DOHH2 (cell line): ENCODE measurements around the gene SMAP2.

Experiments used
- H3F3A ChIP-seq: fragments of 200-600 bp; sonication (generic), shearing (Covaris generic); 2 replicates; pipeline ENCODE4 v1.6.0; 2016; ENCODE audit warnings: antibody characterized with exemption, mild to moderate bottlenecking; ENCODE audit not compliant: control insufficient read depth, insufficient read depth
- H3K27ac ChIP-seq: fragments of 200-600 bp; sonication (generic); 2 replicates; pipeline ENCODE4 v1.5.1; 2014; ENCODE audit warnings: low read depth, mild to moderate bottlenecking, low read length, moderate library complexity
- H3K27me3 ChIP-seq: fragments of 200-600 bp; sonication (generic); 2 replicates; pipeline ENCODE4 v1.6.1; 2014; ENCODE audit warnings: mild to moderate bottlenecking, low read length, mixed read lengths; ENCODE audit not compliant: control insufficient read depth
- H3K36me3 ChIP-seq: fragments of 200-600 bp; sonication (generic); 2 replicates; pipeline ENCODE4 v1.6.1; 2014; ENCODE audit warnings: mild to moderate bottlenecking, low read length, moderate library complexity, mixed read lengths; ENCODE audit not compliant: control insufficient read depth
- H3K4me1 ChIP-seq: fragments of 200-600 bp; sonication (generic); 2 replicates; pipeline ENCODE4 v1.6.1; 2014; ENCODE audit warnings: mild to moderate bottlenecking, low read length, mixed read lengths; ENCODE audit not compliant: control insufficient read depth
- H3K4me2 ChIP-seq: fragments of 200-600 bp; sonication (generic); 2 replicates; pipeline ENCODE4 v1.6.0; 2014; ENCODE audit warnings: mild to moderate bottlenecking, low read length, moderate library complexity
- H3K4me3 ChIP-seq: fragments of 200-600 bp; sonication (generic); 2 replicates; pipeline ENCODE4 v1.5.1; 2014; ENCODE audit warnings: mild to moderate bottlenecking, low read length, mixed read lengths
- H3K79me2 ChIP-seq: fragments of 200-600 bp; sonication (generic); 2 replicates; pipeline ENCODE4 v1.6.1; 2014; ENCODE audit warnings: mild to moderate bottlenecking, low read length, mixed read lengths; ENCODE audit not compliant: control insufficient read depth
- H3K9me2 ChIP-seq: fragments of 200-600 bp; sonication (generic); replicated peaks from 2 replicates; pipeline ENCODE4 v1.6.1; 2014; ENCODE audit warnings: mild to moderate bottlenecking, low read length, mixed read lengths; ENCODE audit not compliant: control insufficient read depth
- H3K9me3 ChIP-seq: fragments of 200-600 bp; sonication (generic); 2 replicates; pipeline ENCODE4 v1.6.1; 2014; ENCODE audit warnings: antibody characterized with exemption, low read length, mixed read lengths; ENCODE audit not compliant: control insufficient read depth, insufficient read depth
- H4K20me1 ChIP-seq: fragments of 200-600 bp; sonication (generic); 2 replicates; pipeline ENCODE4 v1.6.0; 2014; ENCODE audit warnings: low read depth, mild to moderate bottlenecking, antibody characterized with exemption, low read length, moderate library complexity; ENCODE audit not compliant: control insufficient read depth, insufficient read depth
- CTCF ChIP-seq: fragments of 200-600 bp; sonication (generic); IDR thresholded peaks from one replicate; pipeline ENCODE4 v1.5.1; 2014; ENCODE audit warnings: antibody characterized with exemption, mild to moderate bottlenecking, low read depth, low read length; ENCODE audit not compliant: poor library complexity, severe bottlenecking
- EZH2phosphoT487 ChIP-seq: fragments of 200-600 bp; sonication (generic); IDR thresholded peaks from 2 replicates; pipeline ENCODE4 v1.6.1; 2017; ENCODE audit warnings: borderline replicate concordance, mild to moderate bottlenecking, antibody characterized with exemption, low read length, moderate library complexity, mixed read lengths

The SMAP2 gene

DNA sequence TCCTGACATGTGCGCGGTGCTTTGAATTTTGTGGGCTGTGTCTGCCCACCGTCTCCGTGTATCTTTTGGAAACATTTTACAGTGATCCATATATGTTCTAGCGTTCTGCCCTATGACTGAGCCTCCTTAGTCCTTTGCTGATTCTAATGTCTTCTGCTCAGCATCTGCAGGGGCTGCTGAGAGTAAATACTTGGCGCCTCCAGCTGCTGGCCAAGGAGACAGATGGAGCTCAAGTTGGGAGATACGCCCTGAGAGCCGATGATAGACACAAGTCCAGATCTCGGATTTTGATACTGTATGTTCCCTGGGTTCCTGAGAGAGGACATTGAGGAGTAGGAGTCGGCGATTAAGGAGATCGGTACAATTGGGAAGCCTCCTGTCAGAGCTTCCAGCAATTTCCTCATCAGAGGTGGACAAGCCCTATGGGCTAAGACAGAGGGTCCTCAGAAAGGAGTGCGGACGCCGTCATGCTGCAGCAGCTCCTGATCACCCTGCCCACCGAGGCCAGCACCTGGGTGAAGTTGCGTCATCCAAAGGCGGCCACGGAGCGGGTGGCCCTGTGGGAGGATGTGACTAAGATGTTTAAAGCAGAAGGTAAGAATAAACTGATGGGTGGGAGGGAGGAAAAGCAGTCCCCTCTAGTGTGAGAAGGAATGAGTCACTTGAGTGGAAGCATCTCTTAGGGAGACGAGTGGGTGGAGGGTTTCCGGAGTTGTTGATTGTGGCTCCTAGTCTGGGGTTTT is 77.1 kb downstream of the SMAP2 start:
- Histone ChIP-seq H3K9me3 (peaks cover 15% of the 10 kb centered on the region; the same call in 1 of the 2 replicates), H3K27ac (peak overlapping the region; percentile 68)
- no peak for TF ChIP-seq CTCF
- TF ChIP-seq EZH2phosphoT487: no peak

GRCh38 chr1:40451238-40451585 is 77.7 kb downstream of the SMAP2 start:
- peak overlapping the region; percentile 68 for H3K27ac ChIP-seq
- H3K4me3 ChIP-seq: peak overlapping the region; percentile 95
- H3K9me3 ChIP-seq: peaks cover 11% of the 10 kb centered on the region; the same call in 1 of the 2 replicates
- peaks cover 6% of the 10 kb centered on the region for H3F3A ChIP-seq
- H4K20me1 ChIP-seq: no peaks in the 10 kb centered on the region
- peaks cover 27% of the 10 kb centered on the region for H3K4me1 ChIP-seq
- TF ChIP-seq EZH2phosphoT487: no peak
- TF ChIP-seq CTCF: no peak
- H3K4me2 ChIP-seq: peak overlapping the region; percentile 99
- H3K9me2 ChIP-seq: no peaks in the 10 kb centered on the region
- peaks cover 21% of the 10 kb centered on the region for H3K36me3 ChIP-seq
- no peaks in the 10 kb centered on the region for H3K27me3 ChIP-seq
- peaks cover 26% of the 10 kb centered on the region for H3K79me2 ChIP-seq

More for the DNA sequence above, 77.1 kb downstream of the SMAP2 start:
- Histone ChIP-seq H3K9me2 (no peaks in the 10 kb centered on the region), H3K4me1 (peaks cover 27% of the 10 kb centered on the region), H3K27me3 (no peaks in the 10 kb centered on the region), H3K36me3 (peaks cover 21% of the 10 kb centered on the region), H4K20me1 (no peaks in the 10 kb centered on the region), H3K4me3 (peak overlapping the region; percentile 95), H3F3A (peaks cover 6% of the 10 kb centered on the region), H3K4me2 (peak overlapping the region; percentile 99), H3K79me2 (peaks cover 26% of the 10 kb centered on the region)

DNA sequence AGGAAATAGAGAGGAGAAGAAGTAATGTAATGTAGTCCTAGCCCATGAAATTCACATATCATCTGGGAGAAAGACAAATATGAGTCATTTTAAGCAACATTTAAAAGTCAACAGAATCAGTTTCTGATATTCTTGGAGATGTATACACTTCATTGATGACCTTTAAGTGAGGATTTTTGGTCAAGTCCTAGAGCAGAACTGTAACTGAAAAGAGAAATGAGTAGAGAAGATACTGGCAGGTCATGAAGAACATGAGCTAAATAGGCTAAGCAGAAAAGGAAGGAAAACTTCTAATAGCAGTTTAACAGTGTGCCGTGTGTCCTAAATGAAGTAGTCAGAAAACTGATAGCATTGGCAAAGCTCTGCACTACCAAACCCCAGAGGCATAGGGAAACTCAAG is 81.3 kb downstream of the SMAP2 start:
- Histone ChIP-seq H3K9me3 (peaks cover 31% of the 10 kb centered on the region), H3K4me3 (no peak overlapping the region), H3F3A (peaks cover 6% of the 10 kb centered on the region), H3K79me2 (peaks cover 26% of the 10 kb centered on the region), H3K36me3 (peaks cover 52% of the 10 kb centered on the region), H3K4me2 (no peak overlapping the region), H3K4me1 (peaks cover 21% of the 10 kb centered on the region), H3K27me3 (no peaks in the 10 kb centered on the region), H3K9me2 (no peaks in the 10 kb centered on the region), H3K27ac (no peak overlapping the region), H4K20me1 (no peaks in the 10 kb centered on the region)
- TF ChIP-seq EZH2phosphoT487 (no peak), CTCF (no peak)
